Cardiac muscle cell (in vitro differentiated cells and primary cell): ENCODE measurements around the gene ZFAND3. TPM values are rescaled to one million over a fixed set of nuclear protein-coding genes. Genes with fewer than 3 reads are reported as not detected.

Experiments used
- DNase-seq, 2 donors: peaks; one replicate each; pipeline versions ENCODE4 v3.0.0 to v3.0.0-alpha.2; 2010 to 2017; ENCODE audit warnings: low read depth in 1 of 2, low spot score in 1 of 2
- H3K27ac ChIP-seq: fragments of 200-600 bp; sonication (generic); 2 replicates; pipeline ENCODE4 v1.5.1; 2016
- H3K27me3 ChIP-seq: fragments of 200-600 bp; sonication (generic); 2 replicates; pipeline ENCODE4 v1.6.0; 2016; ENCODE audit warnings: control low read depth
- H3K36me3 ChIP-seq: fragments of 200-600 bp; sonication (generic); 2 replicates; pipeline ENCODE4 v1.5.1; 2016; ENCODE audit warnings: control low read depth
- H3K4me1 ChIP-seq: fragments of 200-600 bp; sonication (generic); 2 replicates; pipeline ENCODE4 v1.8.1; 2017; ENCODE audit warnings: low read depth, mild to moderate bottlenecking, mixed run types
- H3K4me3 ChIP-seq: fragments of 200-600 bp; sonication (generic); 2 replicates; pipeline ENCODE4 v1.5.1; 2016; ENCODE audit warnings: mild to moderate bottlenecking
- H3K9me3 ChIP-seq: fragments of 200-600 bp; sonication (generic); 2 replicates; pipeline ENCODE4 v1.5.1; 2017; ENCODE audit warnings: low read depth, mild to moderate bottlenecking, control low read depth
- polyA plus RNA-seq: library from polyadenylated mRNA; unstranded; fragments of >200 nt; fragmentation: Nextera tagmentation; extraction: Ambion mirVana; gene quantifications from 2 replicates; pipeline ENCODE4 v1.2.1, GENCODE V29; 2016
- total RNA-seq: library from RNA; depleted of rRNA; stranded (reverse); fragments of >200 nt; gene quantifications from 2 replicates; pipeline ENCODE4 v1.2.3, GENCODE V29; 2016
- TF ChIP-seq, protein P1 (sequence below): IDR thresholded peaks from 2 replicates; pipeline ENCODE4 v1.5.1; 2012; ENCODE audit warnings: low read depth, mild to moderate bottlenecking, low read length

Gene ZFAND3
- total and polyA plus RNA-seq, 2 experiments from 2014 or later: 49.9 to 68.0 TPM

GRCh38 chr6:38004908-38005307, 185.4 kb downstream of the ZFAND3 start:
- no peak overlapping the region for H3K27ac ChIP-seq
- no peaks in the 10 kb centered on the region for H3K9me3 ChIP-seq
- DNase-seq: no peak
- H3K36me3 ChIP-seq: no peaks in the 10 kb centered on the region
- H3K4me3 ChIP-seq: no peak overlapping the region
- TF ChIP-seq, protein P1, sequence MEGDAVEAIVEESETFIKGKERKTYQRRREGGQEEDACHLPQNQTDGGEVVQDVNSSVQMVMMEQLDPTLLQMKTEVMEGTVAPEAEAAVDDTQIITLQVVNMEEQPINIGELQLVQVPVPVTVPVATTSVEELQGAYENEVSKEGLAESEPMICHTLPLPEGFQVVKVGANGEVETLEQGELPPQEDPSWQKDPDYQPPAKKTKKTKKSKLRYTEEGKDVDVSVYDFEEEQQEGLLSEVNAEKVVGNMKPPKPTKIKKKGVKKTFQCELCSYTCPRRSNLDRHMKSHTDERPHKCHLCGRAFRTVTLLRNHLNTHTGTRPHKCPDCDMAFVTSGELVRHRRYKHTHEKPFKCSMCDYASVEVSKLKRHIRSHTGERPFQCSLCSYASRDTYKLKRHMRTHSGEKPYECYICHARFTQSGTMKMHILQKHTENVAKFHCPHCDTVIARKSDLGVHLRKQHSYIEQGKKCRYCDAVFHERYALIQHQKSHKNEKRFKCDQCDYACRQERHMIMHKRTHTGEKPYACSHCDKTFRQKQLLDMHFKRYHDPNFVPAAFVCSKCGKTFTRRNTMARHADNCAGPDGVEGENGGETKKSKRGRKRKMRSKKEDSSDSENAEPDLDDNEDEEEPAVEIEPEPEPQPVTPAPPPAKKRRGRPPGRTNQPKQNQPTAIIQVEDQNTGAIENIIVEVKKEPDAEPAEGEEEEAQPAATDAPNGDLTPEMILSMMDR: no peak
- peaks cover 13% of the 10 kb centered on the region for H3K4me1 ChIP-seq
- H3K27me3 ChIP-seq: no peaks in the 10 kb centered on the region

- peaks cover 13% of the 10 kb centered on the region for H3K4me1 ChIP-seq
- TF ChIP-seq, protein P1: no peak
- no peaks in the 10 kb centered on the region for H3K9me3 ChIP-seq
- no peaks in the 10 kb centered on the region for H3K27me3 ChIP-seq
- no peak overlapping the region for H3K4me3 ChIP-seq
- no peak for DNase-seq
- no peak overlapping the region for H3K27ac ChIP-seq
- H3K36me3 ChIP-seq: no peaks in the 10 kb centered on the region
These were observed 192.4 kb downstream of the ZFAND3 start for GRCh38 chr6:38011937-38012336.

DNA sequence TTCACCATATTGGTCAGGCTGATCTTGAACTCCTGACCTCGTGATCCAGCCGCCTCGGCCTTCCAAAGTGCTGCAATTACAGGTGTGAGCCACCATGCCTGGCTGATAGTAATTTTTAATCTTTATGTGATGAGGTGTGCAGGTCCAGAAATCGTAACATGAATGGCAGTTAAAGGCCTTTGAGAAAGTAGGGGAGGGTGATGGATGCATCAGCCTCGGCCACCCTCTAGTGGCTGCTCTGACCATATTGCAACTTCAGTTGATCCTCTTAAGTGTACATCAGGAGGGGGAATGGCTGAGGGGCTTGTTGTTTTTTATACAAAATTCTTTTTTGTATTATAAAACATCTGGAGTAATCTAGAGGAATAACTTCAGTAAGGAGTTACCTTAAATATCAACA, 193.0 kb downstream of the ZFAND3 start:
- Histone ChIP-seq H3K4me3 (no peak overlapping the region), H3K9me3 (no peaks in the 10 kb centered on the region), H3K27me3 (no peaks in the 10 kb centered on the region), H3K4me1 (peaks cover 13% of the 10 kb centered on the region), H3K27ac (no peak overlapping the region), H3K36me3 (no peaks in the 10 kb centered on the region)
- DNase-seq: peak; percentile 59 to 70
- TF ChIP-seq, protein P1: peak; percentile 75

DNA sequence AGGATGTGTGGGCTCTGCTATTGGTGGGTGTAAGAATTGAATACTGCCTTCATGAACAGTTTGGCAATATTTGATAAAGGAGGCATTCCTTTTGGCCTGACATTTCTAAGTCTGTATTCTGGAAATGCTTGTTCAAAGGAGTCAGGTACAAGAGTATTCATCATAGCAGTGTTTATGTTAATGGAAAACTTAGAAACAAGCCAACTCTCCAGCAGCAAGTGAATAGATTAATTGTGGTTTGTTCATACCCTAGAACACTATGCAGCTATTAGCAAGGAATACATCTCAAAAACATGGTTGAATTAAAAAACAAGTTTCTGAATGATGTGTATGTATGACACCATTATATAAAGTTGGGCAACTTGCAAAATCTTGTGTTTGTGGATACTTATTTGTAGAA, 195.8 kb downstream of the ZFAND3 start:
- Histone ChIP-seq H3K4me3 (no peak overlapping the region), H3K4me1 (peaks cover 5% of the 10 kb centered on the region), H3K9me3 (no peaks in the 10 kb centered on the region), H3K27ac (no peak overlapping the region), H3K27me3 (no peaks in the 10 kb centered on the region), H3K36me3 (no peaks in the 10 kb centered on the region)
- TF ChIP-seq, protein P1: no peak
- no peak for DNase-seq

DNA sequence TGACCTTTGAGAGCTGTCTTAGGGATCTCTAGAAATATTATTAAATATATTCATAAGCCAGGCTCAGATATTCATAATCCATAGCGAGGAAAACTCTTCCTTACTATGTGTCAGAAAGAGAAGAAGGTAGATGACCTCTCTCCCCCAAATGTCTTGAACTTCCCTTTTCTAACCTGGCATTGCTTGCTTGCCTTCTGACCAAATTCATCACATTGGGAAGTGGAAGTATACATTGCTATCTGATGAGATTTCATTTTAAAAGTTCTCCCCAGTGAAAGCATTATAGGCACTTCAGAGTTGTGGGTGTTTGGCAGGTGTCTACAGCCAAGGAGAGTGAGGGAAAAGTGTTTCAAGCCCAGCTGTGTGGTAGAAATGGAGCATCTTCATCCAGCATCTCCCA, 197.3 kb downstream of the ZFAND3 start:
- no peaks in the 10 kb centered on the region for H3K36me3 ChIP-seq
- DNase-seq: no peak
- TF ChIP-seq, protein P1: no peak
- H3K4me3 ChIP-seq: no peak overlapping the region
- no peaks in the 10 kb centered on the region for H3K9me3 ChIP-seq
- no peaks in the 10 kb centered on the region for H3K27me3 ChIP-seq
- no peak overlapping the region for H3K27ac ChIP-seq
- peaks cover 14% of the 10 kb centered on the region for H3K4me1 ChIP-seq

DNA sequence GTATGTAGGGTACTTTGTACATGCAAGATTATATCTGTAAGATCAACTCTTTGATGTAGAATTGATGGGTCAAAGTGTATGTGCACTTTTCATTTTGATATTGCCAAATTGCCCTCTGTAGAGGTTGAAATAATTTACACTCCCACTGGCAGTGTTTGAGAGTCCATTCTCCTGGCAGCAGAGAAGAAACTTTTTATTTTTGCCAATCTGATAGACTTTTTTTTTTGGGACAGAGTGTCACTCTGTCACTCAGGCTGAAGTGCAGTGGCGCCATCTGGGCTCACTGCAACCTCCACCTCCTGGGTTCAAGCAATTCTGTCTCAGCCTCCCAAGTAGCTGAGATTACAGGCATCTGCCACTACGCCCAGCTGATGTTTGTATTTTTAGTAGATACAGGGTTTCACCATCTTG, 199.2 kb downstream of the ZFAND3 start:
- H3K36me3 ChIP-seq: no peaks in the 10 kb centered on the region
- no peaks in the 10 kb centered on the region for H3K27me3 ChIP-seq
- no peaks in the 10 kb centered on the region for H3K9me3 ChIP-seq
- H3K27ac ChIP-seq: no peak overlapping the region
- H3K4me3 ChIP-seq: no peak overlapping the region
- TF ChIP-seq, protein P1: no peak
- DNase-seq: no peak
- peaks cover 14% of the 10 kb centered on the region for H3K4me1 ChIP-seq
